NCI-H510A (cell line): ENCODE data around the gene PHACTR3.
"Not testable (repeated sequence)": the region's sequence is repeated elsewhere in the genome, so short reads cannot be mapped to it uniquely, and the experiment has no call there.

Source experiments
- DNase-seq: peaks from one replicate; lab custom pipeline; 2025; lab: John Stamatoyannopoulos, UW

PHACTR3 gene

DNA sequence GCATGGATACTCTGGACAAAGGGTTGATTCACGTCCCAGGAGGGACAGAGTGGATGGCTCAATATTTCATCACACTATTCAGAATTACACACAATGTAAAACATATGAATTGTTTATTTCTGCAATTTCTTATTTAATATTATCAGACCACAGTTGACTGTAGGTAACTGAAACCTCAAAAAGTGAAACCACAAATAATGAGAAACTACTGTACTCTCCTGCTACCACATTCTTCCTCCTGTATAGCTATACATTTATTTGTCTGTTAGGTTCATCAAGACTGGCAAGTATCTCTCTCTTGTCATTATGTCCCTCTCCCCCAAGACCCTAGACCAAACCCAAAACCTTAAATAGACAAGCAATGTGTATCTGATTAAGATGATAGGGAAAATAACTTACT lies 269.1 kb downstream of the PHACTR3 start:
- DNase-seq = no peak

- DNase-seq = no peak
Observed at GRCh38 chr20:59880198-59880597, 275.9 kb downstream of the PHACTR3 start.

GRCh38 chr20:59884494-59884893 lies 280.2 kb downstream of the PHACTR3 start:
- no peak for DNase-seq

DNA sequence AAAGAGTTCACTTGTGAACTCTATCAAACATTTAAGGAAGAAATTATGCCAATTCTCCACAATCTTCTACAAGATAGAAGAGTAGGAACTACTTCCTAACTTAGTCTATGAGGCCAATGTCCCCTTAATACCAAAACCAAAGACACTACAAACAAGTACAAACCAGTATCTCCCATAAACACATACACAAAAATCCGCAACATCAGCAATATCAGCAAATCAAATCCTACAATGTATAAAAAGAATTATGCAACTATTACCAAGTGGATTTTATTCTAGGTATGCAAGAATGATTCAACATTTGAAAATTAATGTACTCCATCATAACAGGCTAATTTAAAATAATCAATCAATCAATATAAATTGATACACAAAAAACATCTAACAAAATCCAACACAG lies 283.7 kb downstream of the PHACTR3 start:
- DNase-seq = no peak

DNA sequence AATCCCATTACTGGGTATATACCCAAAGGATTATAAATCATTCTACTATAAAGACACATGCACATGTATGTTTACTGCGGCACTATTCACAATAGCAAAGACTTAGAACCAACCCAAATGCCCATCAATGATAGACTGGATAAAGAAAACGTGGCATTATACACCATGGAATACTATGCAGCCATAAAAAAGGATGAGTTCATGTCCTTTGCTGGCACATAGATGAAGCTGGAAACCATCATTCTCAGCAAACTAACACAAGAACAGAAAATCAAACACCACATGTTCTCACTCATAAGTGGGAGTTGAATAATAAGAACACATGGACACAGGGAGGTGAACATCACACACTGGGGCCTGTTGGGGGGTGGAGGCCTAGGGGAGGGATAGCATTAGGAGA lies 285.7 kb downstream of the PHACTR3 start:
- DNase-seq = not testable (repeated sequence)

DNA sequence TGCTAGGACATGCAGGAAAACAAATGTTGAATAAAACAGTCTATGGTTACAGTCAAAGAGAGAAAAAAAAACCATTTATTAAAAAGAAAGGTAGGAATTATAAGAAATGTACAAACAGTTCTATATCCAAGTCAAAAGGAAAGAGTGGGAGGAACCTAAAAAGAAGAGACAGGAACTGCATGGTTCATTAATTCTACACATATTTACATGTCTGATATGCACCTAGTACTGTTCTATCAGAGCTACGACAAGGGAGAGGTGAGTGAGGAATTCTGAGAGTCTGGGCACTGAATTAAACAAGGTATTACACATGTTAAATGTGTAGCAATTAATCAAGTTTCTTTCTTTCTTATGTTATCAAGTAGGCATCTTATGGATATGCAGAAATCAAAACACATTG lies 287.2 kb downstream of the PHACTR3 start:
- DNase-seq = no peak

DNA sequence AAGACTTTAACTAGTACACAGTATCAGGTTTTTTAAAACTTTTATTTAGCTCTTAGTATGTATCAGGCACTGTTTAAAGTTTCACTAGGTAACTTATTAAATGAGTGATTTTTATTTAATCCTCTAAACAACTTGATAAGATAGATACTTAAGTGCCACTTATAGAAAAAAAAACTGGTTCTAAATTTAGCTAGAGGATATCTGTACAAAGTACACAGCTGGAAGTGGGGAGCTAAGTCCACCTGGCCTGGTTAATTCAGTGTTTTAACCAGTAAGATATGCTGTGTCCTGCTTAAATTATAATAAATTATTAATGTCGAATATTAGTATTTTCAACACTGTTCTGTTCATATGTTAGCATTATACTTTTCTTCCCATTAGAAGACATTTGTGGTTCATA lies 291.6 kb downstream of the PHACTR3 start:
- no peak for DNase-seq
